ENCODE results near the gene ANO10.

The ANO10 gene

GRCh38 chr3:43415088-43415487 is 206.7 kb downstream of the ANO10 start:
- DNase-seq (ENCODE audit: low read depth in 3 of 3) = no peak

GRCh38 chr3:43413676-43414368 is 208.0 kb downstream of the ANO10 start:
- no peak for DNase-seq (ENCODE audit: low read depth in 3 of 3)

DNA sequence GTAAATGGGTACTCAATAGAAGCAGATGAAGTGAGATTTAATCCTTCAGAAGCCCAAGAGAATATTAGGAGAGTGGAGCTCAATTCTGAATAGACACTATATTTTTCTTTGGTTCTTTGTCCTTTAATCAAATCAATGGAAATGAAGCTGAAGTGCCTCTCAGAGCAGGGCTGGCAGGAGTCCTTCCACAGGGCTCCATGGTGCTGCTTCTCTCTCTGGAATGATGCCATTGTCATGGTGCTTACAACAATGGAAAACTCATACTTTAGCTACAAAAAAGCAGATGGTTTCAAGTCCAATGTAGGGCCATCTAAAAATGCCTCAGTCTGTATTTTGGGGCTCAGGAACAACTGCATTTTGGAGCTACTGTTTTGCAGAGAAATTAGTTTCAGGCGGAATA is 210.4 kb downstream of the ANO10 start:
- no peak for DNase-seq (ENCODE audit: low read depth in 3 of 3)

GRCh38 chr3:43410592-43410991 is 211.2 kb downstream of the ANO10 start:
- no peak for DNase-seq (ENCODE audit: low read depth in 3 of 3)

GRCh38 chr3:43409506-43409905 is 212.3 kb downstream of the ANO10 start:
- DNase-seq (ENCODE audit: low read depth in 3 of 3) = no peak

GRCh38 chr3:43406643-43407023 is 215.2 kb downstream of the ANO10 start:
- no peak for DNase-seq (ENCODE audit: low read depth in 3 of 3)

DNA sequence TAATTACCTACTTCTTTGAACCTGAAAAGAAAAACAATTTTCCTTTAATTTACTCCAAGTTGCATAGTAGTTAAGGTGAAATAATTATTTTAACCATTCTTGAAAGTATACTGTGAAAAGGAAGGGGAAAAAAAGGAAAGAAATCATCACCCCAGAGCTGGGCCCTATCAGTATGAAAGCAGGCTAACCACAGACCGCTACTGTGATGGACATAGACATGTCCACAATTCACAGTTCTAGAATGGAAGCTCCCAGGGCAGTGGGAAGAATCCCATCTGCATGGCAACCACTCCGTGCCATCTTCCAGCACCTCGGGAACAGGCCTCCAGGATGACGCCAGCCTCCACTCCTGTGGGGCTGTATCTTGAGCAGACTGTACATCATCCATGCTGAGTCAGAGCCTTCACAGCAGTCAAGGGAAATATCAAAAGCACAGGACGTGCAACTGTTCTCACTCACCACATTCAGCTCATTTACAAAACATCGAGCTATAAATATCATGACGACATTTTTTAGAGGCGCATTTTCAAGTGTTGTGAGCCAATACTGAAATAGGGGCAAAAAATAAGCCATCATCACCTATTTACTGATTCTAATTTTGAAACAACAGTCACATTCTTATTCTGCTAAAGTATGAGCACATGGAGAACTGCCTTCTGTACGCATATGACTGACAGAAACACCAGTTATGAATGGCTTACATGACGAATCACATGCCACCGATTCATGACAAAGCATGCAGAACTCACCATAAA is 215.7 kb downstream of the ANO10 start:
- DNase-seq (ENCODE audit: low read depth in 3 of 3) = no peak

- DNase-seq (ENCODE audit: low read depth in 3 of 3) = no peak
These were observed 220.8 kb downstream of the ANO10 start for GRCh38 chr3:43400781-43401730.

DNA sequence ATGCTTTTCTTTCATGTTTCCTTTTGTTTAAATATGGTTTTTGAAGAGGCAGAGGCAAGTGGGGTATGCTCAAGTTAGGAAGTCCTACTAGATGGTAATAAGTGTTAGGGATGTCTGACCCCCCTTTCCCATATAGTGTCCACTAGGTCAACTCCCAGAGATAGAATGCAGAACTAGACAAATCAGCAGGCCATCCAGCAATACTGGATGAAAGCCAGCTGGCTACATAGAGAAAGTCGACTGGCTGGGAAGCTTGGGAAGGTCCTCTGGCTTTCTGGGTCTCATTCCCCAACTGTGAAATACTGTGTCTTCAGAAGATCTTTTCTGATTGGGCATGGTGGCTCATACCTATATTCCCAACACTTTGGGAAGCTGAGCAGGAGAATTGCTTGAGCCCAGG is 221.6 kb downstream of the ANO10 start:
- DNase-seq (ENCODE audit: low read depth in 3 of 3) = no peak

DNA sequence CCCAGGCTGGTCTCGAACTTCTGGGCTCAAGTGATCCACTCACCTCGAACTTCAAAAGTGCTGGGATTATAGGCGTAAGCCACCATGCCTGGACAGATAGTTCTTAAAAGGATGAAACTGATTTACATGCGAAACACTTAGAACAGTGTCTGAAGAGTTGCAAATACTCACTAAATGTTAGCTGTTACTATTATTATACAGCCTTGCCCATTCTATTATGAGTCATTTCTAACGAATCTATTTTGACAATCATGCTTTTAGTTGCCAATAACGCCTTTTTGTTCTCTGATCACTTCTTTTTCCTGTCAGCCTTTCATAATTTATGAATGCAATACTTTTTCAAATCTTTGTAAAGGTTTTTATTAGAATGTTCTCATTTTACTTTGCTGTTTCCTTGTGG is 222.8 kb downstream of the ANO10 start:
- no peak for DNase-seq (ENCODE audit: low read depth in 3 of 3)

DNA sequence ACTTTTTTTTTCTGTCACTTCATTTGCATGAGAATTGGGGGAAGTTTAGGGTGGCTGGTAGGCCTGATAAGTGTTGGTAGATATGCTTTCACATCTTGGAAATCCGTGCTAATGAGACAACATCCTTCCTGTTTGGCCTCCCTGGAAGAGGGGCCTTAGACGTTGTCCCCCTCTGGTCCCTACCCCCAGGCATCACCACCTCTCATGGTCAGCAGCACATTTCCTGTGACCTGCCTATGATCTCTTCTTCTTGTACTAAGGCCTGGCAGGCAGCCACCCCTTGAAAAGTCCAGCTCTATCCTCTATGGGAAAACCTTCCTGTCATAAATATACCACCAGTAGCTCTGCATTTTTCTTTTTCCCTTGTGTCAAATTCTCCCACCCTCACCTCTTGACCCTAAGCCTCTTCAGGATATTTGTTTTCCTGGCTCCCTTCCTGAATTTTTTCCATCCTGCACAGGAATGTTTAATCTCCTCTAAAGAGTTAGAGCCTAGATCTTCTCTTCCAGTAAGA is 227.7 kb downstream of the ANO10 start:
- DNase-seq (ENCODE audit: low read depth in 3 of 3) = no peak

DNA sequence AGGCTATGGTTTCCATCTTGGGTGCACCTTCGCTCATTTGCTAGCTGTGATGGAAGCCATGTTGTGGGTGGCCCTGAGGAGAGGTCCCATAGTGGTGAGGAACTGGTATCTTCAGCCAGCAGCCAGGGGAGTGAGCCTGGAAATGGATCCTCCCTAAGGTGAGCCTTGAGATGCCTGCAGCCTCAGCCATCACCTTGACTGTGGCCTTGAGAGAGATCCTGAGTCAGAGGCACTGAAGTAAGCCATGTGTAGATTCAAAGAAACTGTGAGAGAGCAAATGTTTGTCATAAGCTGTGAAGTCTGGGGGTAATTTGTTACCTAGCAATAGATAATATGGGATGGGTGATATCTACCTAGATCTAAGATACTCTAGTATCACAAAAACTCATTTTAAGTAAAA is 230.2 kb downstream of the ANO10 start:
- DNase-seq (ENCODE audit: low read depth in 3 of 3) = no peak

GRCh38 chr3:43390255-43390588 is 231.6 kb downstream of the ANO10 start:
- DNase-seq (ENCODE audit: low read depth in 3 of 3) = no peak

DNA sequence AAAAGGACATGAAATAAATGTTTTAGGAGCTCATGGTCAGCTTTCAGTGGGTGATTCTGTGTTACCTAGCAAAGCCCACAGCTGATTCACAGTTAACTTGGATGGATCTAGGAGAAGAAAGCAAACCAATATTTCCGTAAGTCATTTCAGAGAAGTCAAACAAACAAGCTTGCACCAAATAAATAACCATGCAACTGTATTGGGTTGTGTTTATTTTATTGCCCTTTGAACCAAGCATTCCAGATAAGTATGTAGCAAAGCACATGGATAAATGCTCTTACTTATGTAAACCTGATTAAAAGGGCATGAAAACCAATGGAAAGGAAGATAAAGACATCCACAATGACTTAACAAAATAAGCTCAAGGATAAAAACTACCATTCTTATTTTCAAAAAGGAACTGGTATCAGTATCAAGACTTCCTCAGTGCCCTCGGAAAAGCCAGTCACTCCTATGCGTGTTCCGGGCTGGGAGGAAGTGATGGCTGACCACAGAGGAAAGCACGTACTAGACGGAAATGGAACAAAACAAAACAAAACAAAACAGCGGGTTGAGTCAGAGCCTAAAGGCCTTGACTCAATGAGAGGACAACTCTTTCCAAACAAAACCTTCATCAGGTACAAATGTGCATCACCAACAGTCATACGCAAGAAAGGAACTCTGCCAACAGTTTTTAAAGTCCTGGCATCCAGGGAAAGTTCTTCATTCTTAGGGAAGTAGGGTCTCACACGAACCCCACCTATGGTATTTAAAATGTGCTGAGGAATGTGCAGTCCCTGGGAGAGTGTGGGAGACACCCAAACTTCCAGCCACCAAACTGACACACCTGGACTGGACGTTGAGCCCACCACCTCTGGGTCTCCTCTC is 232.2 kb downstream of the ANO10 start:
- peak; percentile 27 to 63 (median 44) for DNase-seq (ENCODE audit: low read depth in 3 of 3)

- no peak for DNase-seq (ENCODE audit: low read depth in 3 of 3)
These were observed 232.9 kb downstream of the ANO10 start for GRCh38 chr3:43388915-43389314.

DNA sequence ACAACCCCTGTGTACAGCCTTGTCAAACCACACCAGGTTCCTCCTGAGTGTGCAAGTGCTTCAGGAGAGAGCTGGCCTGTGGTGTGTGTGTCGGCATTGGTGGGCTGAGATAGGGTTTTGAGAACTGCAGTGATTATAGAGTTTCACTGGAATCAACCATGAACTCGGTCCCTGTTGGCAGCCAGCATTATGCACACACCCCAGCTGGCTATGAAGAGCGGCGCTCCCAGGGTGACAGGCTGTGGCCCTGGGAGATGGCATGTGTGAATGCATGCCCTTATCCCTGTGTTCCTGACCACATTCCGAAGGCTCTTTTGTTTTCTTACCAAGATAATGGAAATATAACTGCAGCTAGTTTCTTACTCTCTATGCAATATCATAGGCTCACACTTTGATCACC is 233.6 kb downstream of the ANO10 start:
- DNase-seq (ENCODE audit: low read depth in 3 of 3) = no peak

- DNase-seq (ENCODE audit: low read depth in 3 of 3) = no peak
These were observed 242.5 kb downstream of the ANO10 start for GRCh38 chr3:43379343-43379742.

DNA sequence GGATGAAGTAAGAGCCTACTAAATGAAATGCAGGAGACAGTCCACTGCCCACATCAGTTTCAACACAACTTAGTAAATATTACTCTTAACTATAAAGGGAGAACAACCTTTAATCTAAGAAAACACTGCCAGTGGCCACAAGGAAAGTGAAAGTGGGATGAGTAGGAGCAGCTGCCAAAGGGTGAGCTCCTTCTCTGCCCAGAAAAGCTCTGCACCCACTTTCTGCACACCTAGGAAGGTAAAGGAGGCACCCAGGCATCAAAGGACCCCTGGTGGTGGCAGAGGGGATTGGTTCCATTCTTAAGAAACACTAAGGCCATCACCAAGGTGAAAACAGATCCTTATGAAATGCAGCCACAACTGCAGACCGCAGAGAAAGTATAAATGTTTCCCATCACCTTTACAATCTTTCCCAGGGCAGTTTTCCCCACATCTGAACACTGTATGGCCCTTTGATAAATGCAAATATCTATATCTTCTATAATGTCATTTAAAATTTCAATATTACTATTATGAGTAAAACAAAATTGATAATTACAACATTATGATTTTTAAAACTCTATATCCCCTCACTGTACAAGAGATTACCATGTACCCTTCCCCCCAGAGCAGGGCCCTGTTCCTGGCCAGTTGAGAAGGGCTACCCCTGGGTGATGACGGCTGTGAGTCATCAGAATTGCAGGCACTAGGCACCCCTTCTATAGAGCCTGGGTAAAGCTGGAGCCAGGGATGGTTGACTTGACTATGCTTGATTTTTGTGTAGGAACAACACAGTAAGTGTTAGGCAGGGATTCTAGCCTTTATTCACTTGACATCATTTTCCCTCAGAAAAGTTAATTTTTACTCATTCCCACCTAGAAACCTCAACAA is 243.5 kb downstream of the ANO10 start:
- peak; percentile 23 to 51 (median 44) for DNase-seq (ENCODE audit: low read depth in 3 of 3)

- no peak for DNase-seq (ENCODE audit: low read depth in 3 of 3)
These were observed 248.3 kb downstream of the ANO10 start for GRCh38 chr3:43373560-43373928.

DNA sequence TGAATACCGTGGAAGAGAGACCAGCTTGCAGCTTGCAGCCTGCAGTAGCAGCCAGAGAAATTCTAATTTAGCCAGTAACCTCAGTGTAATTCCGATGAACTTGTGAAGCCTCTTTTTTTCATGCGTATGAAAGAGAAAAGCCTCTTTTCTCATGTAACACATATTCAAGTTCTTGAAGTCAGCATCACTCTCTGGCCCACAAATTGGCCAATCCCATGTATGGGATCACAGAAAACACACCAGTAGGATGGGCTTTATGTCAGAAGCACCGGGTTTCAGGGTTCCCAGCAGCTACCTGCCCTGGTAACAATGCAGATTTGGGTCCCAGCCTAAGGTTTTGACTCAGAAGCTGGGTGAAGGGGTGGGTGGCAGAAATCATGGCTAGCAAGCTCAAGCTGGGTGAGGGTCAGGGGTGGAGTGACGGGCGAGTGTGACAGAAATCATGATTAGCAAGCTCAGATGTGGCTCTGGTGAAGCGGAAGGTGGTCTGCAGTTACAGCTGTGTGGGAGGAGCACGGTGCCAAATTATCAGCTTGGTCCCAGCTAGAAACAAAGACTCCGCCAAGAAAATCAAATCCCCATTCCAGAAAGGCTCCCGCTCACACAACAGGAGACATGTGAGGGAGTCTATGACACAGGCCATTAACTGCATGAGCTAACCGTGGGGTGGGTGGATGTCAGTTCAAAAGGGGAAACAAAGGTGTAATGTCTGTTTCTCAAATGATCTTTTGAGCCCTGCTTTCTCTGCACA is 248.8 kb downstream of the ANO10 start:
- DNase-seq (ENCODE audit: low read depth in 3 of 3) = no peak

Data from stimulated activated CD4-positive, alpha-beta T cell treated with anti-CD3 and anti-CD28 coated beads, TNF-alpha, amount 100 ng/mL, for 48 hours (primary cell).